Adipocyte (in vitro differentiated cells): ENCODE measurements around the gene EMB.
"Not testable (repeated sequence)": the region's sequence is repeated elsewhere in the genome, so short reads cannot be mapped to it uniquely, and the experiment has no call there.

ENCODE experiments used
- DNase-seq: peaks from one replicate; pipeline ENCODE4 v3.0.0-alpha.2; 2015; ENCODE audit warnings: low read depth
- H3K27me3 ChIP-seq: replicated peaks from 2 replicates; pipeline ENCODE4 v1.7.0; 2013; ENCODE audit warnings: mild to moderate bottlenecking, low read length, moderate library complexity; ENCODE audit not compliant: control insufficient read depth, insufficient read depth
- H3K36me3 ChIP-seq: 2 replicates; pipeline ENCODE4 v1.7.0; 2013; ENCODE audit warnings: low read length, mild to moderate bottlenecking, moderate library complexity; ENCODE audit not compliant: control insufficient read depth, insufficient read depth, severe bottlenecking
- H3K4me1 ChIP-seq: 2 replicates; pipeline ENCODE4 v1.7.0; 2013; ENCODE audit warnings: mild to moderate bottlenecking, low read length, moderate library complexity; ENCODE audit not compliant: control insufficient read depth, insufficient read depth
- H3K4me3 ChIP-seq: 2 replicates; pipeline ENCODE4 v1.7.0; 2013; ENCODE audit warnings: mild to moderate bottlenecking, low read length, moderate library complexity
- H3K9ac ChIP-seq: 2 replicates; pipeline ENCODE4 v1.7.0; 2013; ENCODE audit warnings: mild to moderate bottlenecking, low read length, moderate library complexity
- H3K9me3 ChIP-seq: 2 replicates; pipeline ENCODE4 v1.7.0; 2013; ENCODE audit warnings: mild to moderate bottlenecking, low read length, moderate library complexity; ENCODE audit not compliant: control insufficient read depth

The EMB gene

GRCh38 chr5:50445296-50445949, 4.3 kb upstream of the EMB start:
- Histone ChIP-seq H3K27me3 (no peaks in the 10 kb centered on the region), H3K4me3 (no peak overlapping the region), H3K4me1 (peaks cover 8% of the 10 kb centered on the region), H3K9me3 (no peaks in the 10 kb centered on the region), H3K36me3 (no peaks in the 10 kb centered on the region), H3K9ac (no peak overlapping the region)
- no peak for DNase-seq

GRCh38 chr5:50442559-50443539, 1.8 kb upstream of the EMB start:
- not testable (repeated sequence) for DNase-seq, H3K9ac ChIP-seq, H3K36me3 ChIP-seq, H3K9me3 ChIP-seq, H3K4me1 ChIP-seq, H3K27me3 ChIP-seq, H3K4me3 ChIP-seq

- no peak for DNase-seq
- no peak overlapping the region for H3K9ac ChIP-seq
- peaks cover 8% of the 10 kb centered on the region for H3K4me1 ChIP-seq
- H3K27me3 ChIP-seq = no peaks in the 10 kb centered on the region
- H3K36me3 ChIP-seq = no peaks in the 10 kb centered on the region
- H3K9me3 ChIP-seq = no peaks in the 10 kb centered on the region
- H3K4me3 ChIP-seq = peak overlapping the region; percentile 73
Observed at GRCh38 chr5:50441493-50441955, 436 bp upstream of the EMB start.

GRCh38 chr5:50439221-50439620, 1.9 kb downstream of the EMB start:
- no peaks in the 10 kb centered on the region for H3K27me3 ChIP-seq
- no peaks in the 10 kb centered on the region for H3K9me3 ChIP-seq
- no peak for DNase-seq
- H3K4me3 ChIP-seq = no peak overlapping the region
- H3K4me1 ChIP-seq = peaks cover 8% of the 10 kb centered on the region
- no peak overlapping the region for H3K9ac ChIP-seq
- H3K36me3 ChIP-seq = no peaks in the 10 kb centered on the region

DNA sequence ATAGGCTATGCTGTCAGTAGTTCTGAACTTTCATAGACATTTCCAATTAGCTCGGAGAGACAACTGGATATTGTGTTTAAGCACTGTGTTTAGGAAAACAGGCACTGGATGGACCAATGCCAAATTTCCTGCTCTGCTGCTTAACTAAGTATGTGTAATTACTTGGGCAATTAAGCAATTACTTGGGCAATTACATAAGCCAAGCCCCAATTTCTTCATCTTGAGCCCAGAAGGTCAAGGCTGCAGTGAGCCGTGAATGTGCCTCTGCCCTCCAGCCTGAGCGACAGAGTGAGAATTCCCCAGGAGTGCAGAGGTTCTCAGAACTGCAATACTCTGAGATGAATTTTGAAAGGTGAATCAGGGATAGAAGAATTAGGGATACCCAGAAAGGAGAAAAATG, 3.0 kb downstream of the EMB start:
- H3K27me3 ChIP-seq, DNase-seq, H3K9ac ChIP-seq, H3K4me1 ChIP-seq, H3K4me3 ChIP-seq, H3K9me3 ChIP-seq, H3K36me3 ChIP-seq: not testable (repeated sequence)

DNA sequence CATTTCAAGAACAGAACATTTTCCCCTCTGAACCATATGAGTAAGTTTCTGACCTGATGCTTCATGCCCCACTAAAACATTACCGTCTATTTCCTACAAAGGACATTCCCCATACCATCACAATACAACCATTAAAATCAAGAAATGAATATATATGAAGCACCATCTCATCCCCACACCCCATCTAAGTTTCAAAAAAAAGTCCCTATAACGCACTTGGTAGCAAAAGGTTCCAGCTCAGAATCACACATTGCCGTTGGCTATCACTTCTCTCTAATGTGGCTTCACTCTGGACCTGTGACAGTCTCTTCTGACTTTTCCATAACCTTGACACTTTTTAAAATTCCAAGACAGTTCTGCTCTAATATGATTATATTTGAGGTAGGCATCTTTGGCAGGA, 5.9 kb downstream of the EMB start:
- no peak overlapping the region for H3K9ac ChIP-seq

DNA sequence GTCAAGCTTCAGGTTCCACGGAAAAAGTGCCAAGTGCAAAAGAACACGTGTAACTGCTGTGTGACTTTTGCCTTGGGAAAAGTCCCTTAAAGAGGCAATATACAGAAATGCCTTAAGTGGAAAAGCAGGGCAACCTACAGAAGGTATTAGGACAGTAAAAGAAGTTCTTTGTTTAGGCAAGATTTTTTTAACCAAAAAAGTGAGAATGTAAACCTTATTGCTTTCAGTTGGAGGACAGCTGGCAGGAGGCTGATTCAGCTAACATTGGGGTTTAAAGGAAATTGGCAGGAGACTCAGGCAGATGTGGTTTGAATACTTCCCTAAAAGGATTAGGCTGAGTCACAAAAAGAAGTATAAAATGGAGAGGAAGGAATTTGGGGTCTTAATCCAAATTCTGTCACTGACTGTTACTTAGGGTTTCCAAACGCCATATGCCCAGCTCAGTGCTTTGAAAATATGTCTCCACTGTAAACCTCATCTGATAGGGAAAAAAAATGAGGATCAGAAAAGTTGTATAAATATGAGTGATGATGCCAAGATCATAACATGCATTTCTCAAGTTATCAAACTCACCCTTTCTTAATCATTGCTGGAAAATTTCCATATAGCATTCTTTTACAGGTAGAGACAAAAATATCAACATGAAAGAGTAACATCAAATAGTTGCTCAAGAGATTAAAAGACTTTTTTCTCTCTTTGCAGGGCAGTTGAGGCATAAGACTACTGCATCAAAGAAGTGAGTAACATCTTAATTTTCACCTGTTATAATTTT, 9.8 kb downstream of the EMB start:
- not testable (repeated sequence) for H3K36me3 ChIP-seq, H3K4me1 ChIP-seq, H3K27me3 ChIP-seq, H3K9me3 ChIP-seq, DNase-seq, H3K9ac ChIP-seq
- H3K4me3 ChIP-seq = peak overlapping the region; percentile 44

More for the DNA sequence above, 5.9 kb downstream of the EMB start:
- no peak overlapping the region for H3K4me3 ChIP-seq
- no peaks in the 10 kb centered on the region for H3K27me3 ChIP-seq
- H3K4me1 ChIP-seq = peaks cover 6% of the 10 kb centered on the region
- H3K9me3 ChIP-seq = no peaks in the 10 kb centered on the region
- no peaks in the 10 kb centered on the region for H3K36me3 ChIP-seq
- no peak for DNase-seq

DNA sequence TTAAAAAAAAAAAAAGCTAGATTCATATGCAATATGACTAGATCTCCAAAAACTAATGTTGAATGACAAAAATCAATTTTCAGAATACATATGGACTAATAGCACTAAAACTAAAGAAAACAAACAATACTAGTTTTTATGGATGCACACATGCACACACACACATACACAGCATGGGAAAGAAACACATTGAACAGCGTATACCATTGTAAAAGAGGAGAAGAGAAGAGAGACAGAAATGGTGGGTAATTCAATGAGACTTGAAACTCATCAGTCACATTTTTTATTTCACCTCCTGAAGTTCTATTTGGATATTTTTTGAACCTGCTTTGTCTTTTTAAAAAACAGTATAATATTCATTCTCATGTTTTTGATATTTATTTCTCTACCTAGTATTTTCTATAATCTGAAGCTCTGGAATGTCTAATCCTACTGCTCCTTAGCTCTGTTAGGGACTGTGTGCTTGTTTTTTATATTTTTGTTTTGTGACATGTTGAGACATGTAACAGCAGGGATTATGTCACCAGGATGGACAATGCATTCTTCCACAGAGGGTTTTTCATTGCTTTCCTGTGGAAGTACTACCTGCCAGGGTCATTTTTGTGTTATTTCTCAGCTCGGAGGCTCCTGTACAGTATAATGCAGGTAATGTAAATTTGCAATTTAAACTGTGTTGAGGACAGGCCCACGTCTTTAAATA, 17.8 kb downstream of the EMB start:
- H3K9ac ChIP-seq, H3K36me3 ChIP-seq, H3K27me3 ChIP-seq, H3K4me3 ChIP-seq, H3K9me3 ChIP-seq, H3K4me1 ChIP-seq, DNase-seq: not testable (repeated sequence)

- H3K9ac ChIP-seq, H3K4me3 ChIP-seq, DNase-seq, H3K36me3 ChIP-seq, H3K4me1 ChIP-seq, H3K27me3 ChIP-seq, H3K9me3 ChIP-seq: not testable (repeated sequence)
Observed at GRCh38 chr5:50421184-50421950, 19.7 kb downstream of the EMB start.

- H3K4me1 ChIP-seq = no peaks in the 10 kb centered on the region
- no peak overlapping the region for H3K4me3 ChIP-seq
- no peaks in the 10 kb centered on the region for H3K27me3 ChIP-seq
- no peaks in the 10 kb centered on the region for H3K9me3 ChIP-seq
- no peaks in the 10 kb centered on the region for H3K36me3 ChIP-seq
- no peak overlapping the region for H3K9ac ChIP-seq
- no peak for DNase-seq
Observed at GRCh38 chr5:50420343-50420935, 20.6 kb downstream of the EMB start.
